NCI-H2081 treated with DMSO at 0.1 percent for 48 hours (cell line): Measurements from ENCODE around the gene KAT8.
"Not testable (repeated sequence)": the region's sequence is repeated elsewhere in the genome, so short reads cannot be mapped to it uniquely, and the experiment has no call there.

ENCODE experiments used
- DNase-seq: peaks from one replicate; lab custom pipeline; 2025; lab: John Stamatoyannopoulos, UW

KAT8 gene

GRCh38 chr16:31083981-31084380, 33.5 kb upstream of the KAT8 start:
- DNase-seq: no peak

DNA sequence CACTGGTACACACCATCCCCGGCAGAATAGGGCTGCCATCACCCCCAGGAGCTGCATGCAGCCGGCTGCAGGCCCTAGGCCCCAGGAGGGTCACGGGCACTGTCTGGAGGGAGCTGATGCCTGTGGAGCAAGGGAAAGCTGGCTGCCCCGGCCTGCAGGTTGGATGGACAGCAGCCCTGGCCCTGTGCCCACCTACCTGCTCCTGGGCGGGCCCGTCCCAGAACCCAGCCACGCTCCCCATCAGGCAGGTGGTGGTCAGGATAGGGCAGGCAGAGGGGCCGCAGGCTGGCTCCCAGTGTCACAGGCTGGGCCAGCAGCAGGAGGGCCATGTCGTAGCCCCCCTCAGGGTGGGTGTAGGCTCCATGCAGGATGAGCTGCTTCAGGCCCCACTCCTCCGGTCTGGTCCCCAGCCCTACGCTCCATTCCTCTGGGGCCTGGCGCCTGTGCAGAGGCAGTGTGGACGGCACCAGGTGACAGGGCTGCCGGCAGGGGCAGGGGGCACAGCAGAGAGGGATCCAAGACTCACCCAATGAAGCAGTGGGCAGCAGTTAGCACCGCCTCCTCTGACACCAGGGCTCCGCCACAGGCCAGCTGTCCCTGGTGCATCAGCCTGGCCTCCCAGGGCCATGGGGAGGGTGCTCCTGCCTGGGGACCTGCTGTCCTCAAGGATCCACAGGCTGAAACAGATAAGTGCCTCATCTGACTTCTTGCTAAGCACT, 32.7 kb upstream of the KAT8 start:
- DNase-seq: no peak

GRCh38 chr16:31085411-31085810, 32.1 kb upstream of the KAT8 start:
- DNase-seq: no peak

GRCh38 chr16:31085873-31086628, 31.4 kb upstream of the KAT8 start:
- DNase-seq: no peak

DNA sequence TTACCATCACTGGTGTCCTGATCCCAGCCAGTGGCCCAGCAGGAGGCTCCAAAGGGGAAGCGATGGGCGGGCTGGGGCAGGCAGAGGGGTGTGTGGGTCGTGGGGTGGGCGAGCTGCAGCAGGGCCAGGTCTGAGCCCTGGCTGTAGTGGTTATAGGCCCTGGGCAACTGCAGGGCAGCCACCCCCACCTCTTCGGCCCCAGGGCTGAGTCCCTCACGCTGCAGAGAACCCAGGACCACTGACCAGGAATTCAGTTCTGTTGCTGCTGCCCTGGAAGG, 30.9 kb upstream of the KAT8 start:
- DNase-seq: no peak

DNA sequence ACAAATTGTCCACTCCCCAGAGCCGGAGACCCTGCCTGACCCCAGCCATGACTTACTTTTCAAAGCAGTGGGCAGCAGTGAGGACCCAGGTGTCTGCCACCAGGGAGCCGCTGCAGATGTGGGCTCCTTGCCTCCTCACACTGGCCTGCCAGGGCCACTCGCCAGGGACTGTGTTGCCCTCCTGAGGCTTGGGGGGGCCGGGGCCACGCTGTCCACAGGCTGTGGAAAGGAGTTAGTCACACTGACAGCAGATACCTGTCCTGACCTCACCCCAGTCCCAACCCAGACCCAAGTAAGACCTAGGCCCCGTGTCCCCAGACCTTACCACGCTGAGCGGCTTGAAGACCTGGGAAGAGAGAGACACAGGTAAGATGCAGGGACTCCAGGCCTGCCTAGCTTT, 30.0 kb upstream of the KAT8 start:
- no peak for DNase-seq

GRCh38 chr16:31087971-31088370, 29.5 kb upstream of the KAT8 start:
- DNase-seq: no peak

- no peak for DNase-seq
Measured at GRCh38 chr16:31088459-31089183, 28.8 kb upstream of the KAT8 start, which contains the start of gene PRSS53. TSS of gene PRSS53 (minus strand) at chr16:31088943. CDS start at chr16:31088809, 134 bp downstream.

DNA sequence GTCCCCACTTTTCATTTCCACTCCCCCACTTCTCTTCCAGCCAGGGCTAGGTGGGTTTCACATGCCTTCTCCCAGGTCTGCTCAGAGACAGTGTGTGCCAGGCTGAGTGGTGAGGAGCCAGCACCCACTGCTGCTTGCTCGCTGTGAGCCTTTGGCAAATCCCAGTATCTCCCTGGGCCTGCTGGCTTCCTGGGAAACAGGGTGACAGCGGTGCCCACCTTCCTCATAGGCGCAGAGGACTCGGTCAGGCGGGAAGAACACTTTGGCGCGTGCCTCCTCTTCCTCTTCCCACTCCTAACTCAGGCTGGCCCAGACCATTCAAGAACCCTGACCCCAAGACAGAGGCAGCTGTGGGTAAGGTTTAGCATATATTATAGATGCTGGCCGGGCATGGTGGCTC, 28.3 kb upstream of the KAT8 start:
- DNase-seq: no peak

DNA sequence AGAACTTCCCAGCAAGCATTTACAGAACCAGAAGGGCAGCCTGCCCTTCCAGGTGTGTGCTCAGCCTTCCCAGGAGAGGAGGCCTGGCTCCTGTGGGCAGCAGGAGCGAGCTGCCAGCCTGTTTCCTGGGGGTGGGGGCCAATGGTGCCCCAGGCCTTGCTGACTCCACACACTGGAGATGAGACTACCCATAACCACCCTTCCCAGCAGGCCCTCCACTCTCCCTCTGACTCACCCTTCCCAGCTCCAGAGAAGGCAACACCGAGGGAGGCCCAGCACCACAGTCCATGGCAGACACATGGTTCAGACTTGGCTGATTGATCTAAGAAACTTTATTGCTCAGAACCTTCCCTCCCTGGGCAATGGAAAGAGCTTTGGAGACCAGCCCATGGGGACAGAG, 26.9 kb upstream of the KAT8 start:
- no peak for DNase-seq

DNA sequence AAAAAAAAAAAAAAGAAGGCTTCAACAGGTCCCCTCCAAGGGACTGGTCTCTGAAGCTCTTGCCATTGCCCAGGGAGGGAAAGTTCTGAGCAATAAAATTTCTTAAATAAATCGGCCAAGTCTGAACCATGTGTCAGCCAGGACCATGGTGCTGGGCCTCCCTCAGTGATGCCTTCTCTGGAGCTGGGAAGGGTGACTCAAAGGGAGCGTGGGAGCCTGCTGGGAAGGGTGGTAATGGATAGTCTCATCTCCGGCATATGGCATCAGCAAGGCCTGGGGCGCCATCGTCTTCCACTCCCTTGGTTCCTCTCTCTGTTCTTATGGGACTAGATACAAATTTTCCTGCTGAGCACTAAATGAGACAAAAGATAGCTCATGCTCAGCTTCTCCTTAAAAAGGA, 25.1 kb upstream of the KAT8 start:
- DNase-seq: no peak

- DNase-seq: no peak
Measured at GRCh38 chr16:31093132-31093703, 24.2 kb upstream of the KAT8 start.

DNA sequence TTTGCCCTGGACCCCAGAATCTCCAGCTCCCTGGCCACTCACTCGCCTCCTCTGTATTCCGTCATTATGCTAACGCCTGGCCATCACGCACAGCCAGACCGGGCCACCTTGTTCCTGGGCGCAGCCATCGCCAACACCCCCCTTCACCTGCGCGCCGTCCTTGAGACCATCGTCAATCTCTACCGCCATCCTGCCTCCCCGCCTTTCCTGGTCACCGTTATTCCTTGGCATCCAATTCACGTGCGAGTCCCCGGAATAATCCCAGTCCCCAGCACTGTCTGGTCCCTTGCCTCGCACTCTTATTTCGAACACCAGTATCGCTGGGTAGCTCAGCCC, 23.4 kb upstream of the KAT8 start:
- no peak for DNase-seq

- peak; percentile 80 for DNase-seq
Measured at GRCh38 chr16:31094424-31095120, 22.9 kb upstream of the KAT8 start, which contains the start of gene VKORC1. TSS of gene VKORC1 (minus strand) at chr16:31094797. CDS start at chr16:31094729, 68 bp downstream.

GRCh38 chr16:31099860-31100638, 17.4 kb upstream of the KAT8 start:
- DNase-seq: no peak

GRCh38 chr16:31100876-31101641, 16.4 kb upstream of the KAT8 start:
- not testable (repeated sequence) for DNase-seq

GRCh38 chr16:31105677-31106213, 11.7 kb upstream of the KAT8 start:
- DNase-seq: no peak

DNA sequence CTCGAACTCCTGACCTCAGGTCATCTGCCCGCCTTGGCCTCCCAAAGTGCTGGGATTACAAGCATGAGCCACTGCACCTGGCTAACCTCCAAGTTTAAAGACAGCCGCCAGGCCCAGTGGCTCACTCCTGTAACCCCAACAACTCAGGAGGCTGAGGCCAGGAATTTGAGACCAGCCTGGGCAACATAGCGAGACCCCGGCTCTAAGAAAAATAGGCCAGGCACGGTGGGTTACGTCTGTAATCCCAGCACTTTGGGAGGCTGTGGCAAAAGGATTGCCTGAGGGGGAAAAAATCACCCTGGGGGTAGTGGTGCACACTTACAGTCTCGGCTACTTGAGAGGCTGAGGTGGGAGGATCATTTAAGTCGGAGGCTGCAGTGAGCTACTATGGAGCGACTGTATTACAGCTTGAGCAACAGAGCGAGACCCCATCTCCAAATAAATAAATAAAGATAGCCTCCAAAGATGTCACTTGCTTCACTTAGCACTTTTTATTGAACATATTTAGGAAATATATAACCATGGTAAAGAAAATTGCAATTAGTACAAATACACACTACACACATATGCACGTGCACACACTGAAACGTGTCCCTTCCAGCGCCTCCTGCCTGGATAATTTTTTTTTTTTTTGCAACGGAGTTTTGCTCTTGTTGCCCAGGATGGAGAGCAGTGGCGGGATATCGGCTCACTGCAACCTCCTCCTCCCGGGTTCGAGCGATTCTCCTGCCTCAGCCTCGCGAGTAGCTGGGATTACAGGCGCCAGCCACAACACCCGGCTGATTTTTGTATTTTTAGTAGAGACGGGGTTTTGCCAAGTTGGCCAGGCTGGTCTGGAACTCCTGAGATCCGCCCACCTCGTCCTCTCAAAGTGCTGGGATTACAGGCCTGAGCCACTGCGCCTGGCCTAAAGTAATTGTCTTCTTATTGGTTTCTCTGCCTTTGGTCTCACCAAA, 10.7 kb upstream of the KAT8 start:
- DNase-seq: no peak

DNA sequence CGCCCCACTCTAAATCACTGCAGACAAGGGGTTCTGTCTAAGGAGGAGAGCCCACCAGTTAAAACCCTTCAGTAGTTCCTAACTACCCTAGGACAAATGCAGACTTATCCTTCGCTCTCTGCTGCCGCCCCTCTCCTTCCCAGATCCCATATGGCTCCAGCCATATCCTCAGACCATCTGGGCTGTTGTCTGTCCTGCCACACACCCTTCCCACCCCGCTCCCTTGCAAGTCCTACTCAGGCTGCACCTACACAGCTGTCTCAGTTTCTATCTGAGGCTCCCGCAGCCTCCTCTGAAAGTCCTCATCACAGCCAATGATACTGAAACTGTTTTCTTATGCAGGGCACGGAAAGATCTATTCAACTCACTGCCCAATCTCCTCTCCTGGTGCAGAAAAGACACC, 10.0 kb upstream of the KAT8 start:
- no peak for DNase-seq
